Erythroblast (primary cell): ENCODE measurements around the gene CASR.

ENCODE experiments used
- GATA1 ChIP-seq: IDR thresholded peaks from 2 replicates; pipeline ENCODE4 v1.6.1; 2011; ENCODE audit warnings: low read depth, mild to moderate bottlenecking, control low read depth, low read length, moderate library complexity
- POLR2A ChIP-seq: IDR thresholded peaks from 2 replicates; pipeline ENCODE4 v1.6.1; 2011; ENCODE audit warnings: mild to moderate bottlenecking, low read length

DNA sequence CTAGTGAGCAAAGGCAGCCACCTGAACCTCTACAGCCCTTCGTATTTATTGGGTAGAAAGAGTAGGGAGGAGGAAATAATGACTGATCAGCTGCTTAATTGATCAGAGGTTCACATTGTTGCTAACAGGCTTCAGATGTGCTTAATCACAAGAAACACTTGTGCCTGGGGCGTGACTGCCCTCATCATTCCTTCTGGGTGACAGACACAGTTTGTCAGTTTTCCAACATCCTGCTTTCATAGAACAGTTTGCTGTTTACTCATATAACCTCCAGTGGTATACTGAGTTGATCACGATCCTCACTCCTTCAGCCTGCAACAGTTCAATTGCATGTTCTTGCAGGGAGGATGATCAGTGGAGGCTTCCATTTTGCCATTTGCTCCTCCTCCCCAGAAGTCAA lies 13.6 kb upstream of the CASR start:
- TF ChIP-seq GATA1, result no peak
- TF ChIP-seq POLR2A, result no peak
